ENCODE data around the gene VAV2. TPM values are rescaled to one million over a fixed set of nuclear protein-coding genes. Genes with fewer than 3 reads are reported as not detected.

VAV2 gene
- total and polyA plus RNA-seq, 2 experiments from 2014 or later: 8.1 to 28.9 TPM

DNA sequence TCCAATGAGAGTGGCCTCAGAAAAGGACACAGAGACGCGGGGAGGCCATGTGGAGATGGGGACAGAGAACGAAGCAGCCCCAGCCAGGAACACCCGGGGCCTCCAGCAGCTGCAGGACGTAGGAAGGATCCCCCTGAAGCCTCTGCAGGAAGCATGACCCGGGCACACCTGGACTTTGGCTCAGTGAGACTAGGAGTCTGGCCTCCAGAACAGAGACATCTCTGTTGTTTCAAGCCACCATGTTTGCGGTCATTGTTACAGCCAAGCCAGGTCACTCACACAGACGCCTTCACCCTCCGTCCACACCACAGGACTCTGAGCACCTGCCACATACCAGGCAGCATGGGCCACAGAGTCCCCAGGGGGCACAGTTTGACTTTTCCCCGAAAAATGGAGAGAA, 190.4 kb downstream of the VAV2 start:
- Mint-ChIP-seq H3K27ac (0 out of 2 replicates have a peak overlapping the region, but pooled peaks have one; percentile 31), H3K4me3 (no peak overlapping the region), H3K9me3 (no peaks in the 10 kb centered on the region), H3K4me1 (no peaks in the 10 kb centered on the region; the same call in 2 of the 3 replicates), H3K36me3 (ENCODE audit: low read depth) (peaks cover 3% of the 10 kb centered on the region; the same call in 1 of the 3 replicates), H3K27me3 (ENCODE audit: insufficient read depth, low read depth, poor library complexity) (peaks cover 9% of the 10 kb centered on the region)
- Histone ChIP-seq H3K4me2 (no peak overlapping the region), H3K4me3 (no peak overlapping the region), H2AFZ (no peak overlapping the region), H4K20me1 (replicated peaks; ENCODE audit: insufficient read depth) (no peaks in the 10 kb centered on the region), H3K4me1 (ENCODE audit: insufficient read depth) (no peaks in the 10 kb centered on the region), H3K36me3 (ENCODE audit: insufficient read depth) (no peaks in the 10 kb centered on the region), H3K27ac (ENCODE audit: low read depth) (no peak overlapping the region), H3K79me2 (replicated peaks; ENCODE audit: insufficient read depth) (no peaks in the 10 kb centered on the region), H3K9me2 (ENCODE audit: insufficient read depth) (no peaks in the 10 kb centered on the region), H3K27me3 (ENCODE audit: insufficient read depth) (no peaks in the 10 kb centered on the region), H3F3A (replicated peaks; ENCODE audit: low read depth) (no peaks in the 10 kb centered on the region)
- TF ChIP-seq, protein P1, sequence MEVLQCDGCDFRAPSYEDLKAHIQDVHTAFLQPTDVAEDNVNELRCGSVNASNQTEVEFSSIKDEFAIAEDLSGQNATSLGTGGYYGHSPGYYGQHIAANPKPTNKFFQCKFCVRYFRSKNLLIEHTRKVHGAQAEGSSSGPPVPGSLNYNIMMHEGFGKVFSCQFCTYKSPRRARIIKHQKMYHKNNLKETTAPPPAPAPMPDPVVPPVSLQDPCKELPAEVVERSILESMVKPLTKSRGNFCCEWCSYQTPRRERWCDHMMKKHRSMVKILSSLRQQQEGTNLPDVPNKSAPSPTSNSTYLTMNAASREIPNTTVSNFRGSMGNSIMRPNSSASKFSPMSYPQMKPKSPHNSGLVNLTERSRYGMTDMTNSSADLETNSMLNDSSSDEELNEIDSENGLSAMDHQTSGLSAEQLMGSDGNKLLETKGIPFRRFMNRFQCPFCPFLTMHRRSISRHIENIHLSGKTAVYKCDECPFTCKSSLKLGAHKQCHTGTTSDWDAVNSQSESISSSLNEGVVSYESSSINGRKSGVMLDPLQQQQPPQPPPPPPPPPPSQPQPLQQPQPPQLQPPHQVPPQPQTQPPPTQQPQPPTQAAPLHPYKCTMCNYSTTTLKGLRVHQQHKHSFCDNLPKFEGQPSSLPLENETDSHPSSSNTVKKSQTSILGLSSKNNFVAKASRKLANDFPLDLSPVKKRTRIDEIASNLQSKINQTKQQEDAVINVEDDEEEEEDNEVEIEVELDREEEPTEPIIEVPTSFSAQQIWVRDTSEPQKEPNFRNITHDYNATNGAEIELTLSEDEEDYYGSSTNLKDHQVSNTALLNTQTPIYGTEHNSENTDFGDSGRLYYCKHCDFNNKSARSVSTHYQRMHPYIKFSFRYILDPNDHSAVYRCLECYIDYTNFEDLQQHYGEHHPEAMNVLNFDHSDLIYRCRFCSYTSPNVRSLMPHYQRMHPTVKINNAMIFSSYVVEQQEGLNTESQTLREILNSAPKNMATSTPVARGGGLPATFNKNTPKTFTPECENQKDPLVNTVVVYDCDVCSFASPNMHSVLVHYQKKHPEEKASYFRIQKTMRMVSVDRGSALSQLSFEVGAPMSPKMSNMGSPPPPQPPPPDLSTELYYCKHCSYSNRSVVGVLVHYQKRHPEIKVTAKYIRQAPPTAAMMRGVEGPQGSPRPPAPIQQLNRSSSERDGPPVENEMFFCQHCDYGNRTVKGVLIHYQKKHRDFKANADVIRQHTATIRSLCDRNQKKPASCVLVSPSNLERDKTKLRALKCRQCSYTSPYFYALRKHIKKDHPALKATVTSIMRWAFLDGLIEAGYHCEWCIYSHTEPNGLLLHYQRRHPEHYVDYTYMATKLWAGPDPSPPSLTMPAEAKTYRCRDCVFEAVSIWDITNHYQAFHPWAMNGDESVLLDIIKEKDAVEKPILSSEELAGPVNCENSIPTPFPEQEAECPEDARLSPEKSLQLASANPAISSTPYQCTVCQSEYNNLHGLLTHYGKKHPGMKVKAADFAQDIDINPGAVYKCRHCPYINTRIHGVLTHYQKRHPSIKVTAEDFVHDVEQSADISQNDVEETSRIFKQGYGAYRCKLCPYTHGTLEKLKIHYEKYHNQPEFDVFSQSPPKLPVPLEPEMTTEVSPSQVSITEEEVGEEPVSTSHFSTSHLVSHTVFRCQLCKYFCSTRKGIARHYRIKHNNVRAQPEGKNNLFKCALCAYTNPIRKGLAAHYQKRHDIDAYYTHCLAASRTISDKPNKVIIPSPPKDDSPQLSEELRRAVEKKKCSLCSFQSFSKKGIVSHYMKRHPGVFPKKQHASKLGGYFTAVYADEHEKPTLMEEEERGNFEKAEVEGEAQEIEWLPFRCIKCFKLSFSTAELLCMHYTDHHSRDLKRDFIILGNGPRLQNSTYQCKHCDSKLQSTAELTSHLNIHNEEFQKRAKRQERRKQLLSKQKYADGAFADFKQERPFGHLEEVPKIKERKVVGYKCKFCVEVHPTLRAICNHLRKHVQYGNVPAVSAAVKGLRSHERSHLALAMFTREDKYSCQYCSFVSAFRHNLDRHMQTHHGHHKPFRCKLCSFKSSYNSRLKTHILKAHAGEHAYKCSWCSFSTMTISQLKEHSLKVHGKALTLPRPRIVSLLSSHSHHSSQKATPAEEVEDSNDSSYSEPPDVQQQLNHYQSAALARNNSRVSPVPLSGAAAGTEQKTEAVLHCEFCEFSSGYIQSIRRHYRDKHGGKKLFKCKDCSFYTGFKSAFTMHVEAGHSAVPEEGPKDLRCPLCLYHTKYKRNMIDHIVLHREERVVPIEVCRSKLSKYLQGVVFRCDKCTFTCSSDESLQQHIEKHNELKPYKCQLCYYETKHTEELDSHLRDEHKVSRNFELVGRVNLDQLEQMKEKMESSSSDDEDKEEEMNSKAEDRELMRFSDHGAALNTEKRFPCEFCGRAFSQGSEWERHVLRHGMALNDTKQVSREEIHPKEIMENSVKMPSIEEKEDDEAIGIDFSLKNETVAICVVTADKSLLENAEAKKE (CRISPR knock-in tag; IDR thresholded peaks at IDR 0.05): no peak
- TF ChIP-seq STAT1 (IDR thresholded peaks at IDR 0.05; ENCODE audit: unreplicated experiment): no peak
- TF ChIP-seq JUNB (IDR thresholded peaks at IDR 0.05; ENCODE audit: unreplicated experiment): no peak
- no peak for TF ChIP-seq ZNF331 (CRISPR knock-in tag; IDR thresholded peaks at IDR 0.05; ENCODE audit: low read depth)
- no peak for TF ChIP-seq EZH2phosphoT487 (IDR thresholded peaks at IDR 0.05; ENCODE audit: unreplicated experiment)
- no peak for TF ChIP-seq CREB1 (CRISPR knock-in tag; IDR thresholded peaks at IDR 0.05; ENCODE audit: low read depth)
- no peak for ATAC-seq
- no peak for DNase-seq (ENCODE audit: low spot score)

- ATAC-seq (no peak), DNase-seq (ENCODE audit: low spot score) (no peak)
- Histone ChIP-seq H3K36me3 (ENCODE audit: insufficient read depth) (no peaks in the 10 kb centered on the region), H3K79me2 (replicated peaks; ENCODE audit: insufficient read depth) (no peaks in the 10 kb centered on the region), H3K9me2 (ENCODE audit: insufficient read depth) (no peaks in the 10 kb centered on the region), H3K4me3 (no peak overlapping the region), H2AFZ (no peak overlapping the region), H3K4me1 (ENCODE audit: insufficient read depth) (no peaks in the 10 kb centered on the region), H3F3A (replicated peaks; ENCODE audit: low read depth) (no peaks in the 10 kb centered on the region), H3K4me2 (no peak overlapping the region), H4K20me1 (replicated peaks; ENCODE audit: insufficient read depth) (no peaks in the 10 kb centered on the region), H3K27me3 (ENCODE audit: insufficient read depth) (no peaks in the 10 kb centered on the region), H3K27ac (ENCODE audit: low read depth) (no peak overlapping the region)
- Mint-ChIP-seq H3K36me3 (ENCODE audit: low read depth) (peaks cover 3% of the 10 kb centered on the region; the same call in 1 of the 3 replicates), H3K9me3 (no peaks in the 10 kb centered on the region), H3K4me1 (no peaks in the 10 kb centered on the region; the same call in 2 of the 3 replicates), H3K27me3 (ENCODE audit: insufficient read depth, low read depth, poor library complexity) (peaks cover 7% of the 10 kb centered on the region), H3K27ac (no peak overlapping the region), H3K4me3 (no peak overlapping the region)
- TF ChIP-seq JUNB (IDR thresholded peaks at IDR 0.05; ENCODE audit: unreplicated experiment): no peak
- no peak for TF ChIP-seq REST (IDR thresholded peaks at IDR 0.05; ENCODE audit: unreplicated experiment)
- no peak for TF ChIP-seq POLR2AphosphoS5 (IDR thresholded peaks at IDR 0.05; ENCODE audit: low read depth)
- no peak for TF ChIP-seq ZNF331 (CRISPR knock-in tag; IDR thresholded peaks at IDR 0.05; ENCODE audit: low read depth)
- TF ChIP-seq CREB1 (CRISPR knock-in tag; IDR thresholded peaks at IDR 0.05; ENCODE audit: low read depth): no peak
Measured at GRCh38 chr9:133800266-133800665, 191.9 kb downstream of the VAV2 start.

Data from GM23338 (cell line).